SJCRH30 (cell line): ENCODE results near the gene ITPR2. TPM values are rescaled to one million over a fixed set of nuclear protein-coding genes. Genes with fewer than 3 reads are reported as not detected.

Source experiments
- DNase-seq, 2 experiments: peaks; one replicate each; pipeline ENCODE4 v3.0.0-alpha.2; 2015 to 2020
- H3K27ac ChIP-seq: fragments of 250-450 bp; sonication (Bioruptor Pico); 2 replicates; pipeline ENCODE4 v1.5.1; 2020; ENCODE audit warnings: mild to moderate bottlenecking, moderate library complexity
- H3K27me3 ChIP-seq: fragments of 250-450 bp; sonication (Bioruptor Pico); 2 replicates; pipeline ENCODE4 v1.5.1; 2020; ENCODE audit warnings: mild to moderate bottlenecking, moderate library complexity
- H3K36me3 ChIP-seq: fragments of 250-450 bp; sonication (Bioruptor Pico); 2 replicates; pipeline ENCODE4 v1.5.1; 2020; ENCODE audit warnings: mild to moderate bottlenecking, moderate library complexity
- H3K4me1 ChIP-seq: fragments of 250-450 bp; sonication (Bioruptor Pico); 2 replicates; pipeline ENCODE4 v1.5.1; 2020; ENCODE audit warnings: mild to moderate bottlenecking, moderate library complexity
- H3K4me3 ChIP-seq: fragments of 250-450 bp; sonication (Bioruptor Pico); 2 replicates; pipeline ENCODE4 v1.5.1; 2020; ENCODE audit warnings: mild to moderate bottlenecking, moderate library complexity
- H3K9me3 ChIP-seq: fragments of 250-450 bp; sonication (Bioruptor Pico); replicated peaks from 2 replicates; pipeline ENCODE4 v1.5.1; 2020; ENCODE audit warnings: mild to moderate bottlenecking, moderate library complexity
- total RNA-seq: library from RNA; depleted of rRNA; stranded (reverse); fragments of >200 nt; shearing (Covaris generic); gene quantifications from 2 replicates; pipeline ENCODE4 v1.2.3, GENCODE V29; 2014

ITPR2 gene
- total RNA-seq, 1 experiment from 2014 or later: 8.7 TPM

- Histone ChIP-seq H3K27ac (no peak overlapping the region), H3K27me3 (no peaks in the 10 kb centered on the region), H3K9me3 (no peaks in the 10 kb centered on the region), H3K4me3 (no peak overlapping the region), H3K4me1 (no peaks in the 10 kb centered on the region), H3K36me3 (no peaks in the 10 kb centered on the region)
- DNase-seq: peak in 1 of 2 experiments; percentile 12
These were observed 319.5 kb downstream of the ITPR2 start for GRCh38 chr12:26513363-26514043.

- no peak for DNase-seq
- Histone ChIP-seq H3K4me1 (no peaks in the 10 kb centered on the region), H3K27me3 (no peaks in the 10 kb centered on the region), H3K4me3 (no peak overlapping the region), H3K9me3 (no peaks in the 10 kb centered on the region), H3K36me3 (no peaks in the 10 kb centered on the region), H3K27ac (no peak overlapping the region)
These were observed 320.8 kb downstream of the ITPR2 start for GRCh38 chr12:26512213-26512612.

GRCh38 chr12:26510354-26510674 lies 322.7 kb downstream of the ITPR2 start:
- H3K9me3 ChIP-seq: no peaks in the 10 kb centered on the region
- DNase-seq: no peak
- no peaks in the 10 kb centered on the region for H3K4me1 ChIP-seq
- no peak overlapping the region for H3K4me3 ChIP-seq
- no peaks in the 10 kb centered on the region for H3K36me3 ChIP-seq
- H3K27me3 ChIP-seq: no peaks in the 10 kb centered on the region
- no peak overlapping the region for H3K27ac ChIP-seq

GRCh38 chr12:26507613-26508012 lies 325.4 kb downstream of the ITPR2 start:
- H3K27me3 ChIP-seq: no peaks in the 10 kb centered on the region
- no peaks in the 10 kb centered on the region for H3K36me3 ChIP-seq
- no peak for DNase-seq

GRCh38 chr12:26499979-26500640 lies 332.9 kb downstream of the ITPR2 start:
- H3K4me3 ChIP-seq: no peak overlapping the region
- no peak for DNase-seq
- H3K9me3 ChIP-seq: no peaks in the 10 kb centered on the region
- no peak overlapping the region for H3K27ac ChIP-seq
- H3K36me3 ChIP-seq: no peaks in the 10 kb centered on the region
- H3K27me3 ChIP-seq: no peaks in the 10 kb centered on the region
- H3K4me1 ChIP-seq: no peaks in the 10 kb centered on the region

More at GRCh38 chr12:26507613-26508012, 325.4 kb downstream of the ITPR2 start:
- no peak overlapping the region for H3K4me3 ChIP-seq
- no peaks in the 10 kb centered on the region for H3K4me1 ChIP-seq
- no peak overlapping the region for H3K27ac ChIP-seq
- no peaks in the 10 kb centered on the region for H3K9me3 ChIP-seq

- Histone ChIP-seq H3K4me3 (no peak overlapping the region), H3K36me3 (no peaks in the 10 kb centered on the region), H3K4me1 (no peaks in the 10 kb centered on the region)
These were observed 336.8 kb downstream of the ITPR2 start for GRCh38 chr12:26496170-26496569.

GRCh38 chr12:26493656-26494055 lies 339.3 kb downstream of the ITPR2 start:
- Histone ChIP-seq H3K27me3 (no peaks in the 10 kb centered on the region), H3K4me1 (no peaks in the 10 kb centered on the region), H3K27ac (no peak overlapping the region), H3K9me3 (no peaks in the 10 kb centered on the region), H3K4me3 (no peak overlapping the region), H3K36me3 (0 out of 2 replicates have a peak, but pooled peaks cover 3% of the 10 kb centered on the region)
- no peak for DNase-seq

More at GRCh38 chr12:26496170-26496569, 336.8 kb downstream of the ITPR2 start:
- no peak overlapping the region for H3K27ac ChIP-seq
- no peaks in the 10 kb centered on the region for H3K9me3 ChIP-seq
- DNase-seq: no peak
- H3K27me3 ChIP-seq: no peaks in the 10 kb centered on the region

- DNase-seq: no peak
- Histone ChIP-seq H3K4me3 (no peak overlapping the region), H3K27ac (no peak overlapping the region), H3K27me3 (no peaks in the 10 kb centered on the region), H3K4me1 (no peaks in the 10 kb centered on the region), H3K9me3 (no peaks in the 10 kb centered on the region), H3K36me3 (0 out of 2 replicates have a peak, but pooled peaks cover 3% of the 10 kb centered on the region)
These were observed 340.6 kb downstream of the ITPR2 start for GRCh38 chr12:26492406-26492805.

- Histone ChIP-seq H3K9me3 (no peaks in the 10 kb centered on the region), H3K4me1 (no peaks in the 10 kb centered on the region), H3K36me3 (0 out of 2 replicates have a peak, but pooled peaks cover 3% of the 10 kb centered on the region), H3K27ac (no peak overlapping the region), H3K27me3 (no peaks in the 10 kb centered on the region), H3K4me3 (no peak overlapping the region)
- no peak for DNase-seq
These were observed 343.1 kb downstream of the ITPR2 start for GRCh38 chr12:26489908-26490307.

- Histone ChIP-seq H3K4me3 (no peak overlapping the region), H3K27ac (no peak overlapping the region), H3K9me3 (no peaks in the 10 kb centered on the region), H3K36me3 (0 out of 2 replicates have a peak, but pooled peaks cover 3% of the 10 kb centered on the region), H3K27me3 (no peaks in the 10 kb centered on the region), H3K4me1 (no peaks in the 10 kb centered on the region)
- no peak for DNase-seq
These were observed 344.6 kb downstream of the ITPR2 start for GRCh38 chr12:26488351-26488750.

GRCh38 chr12:26473291-26473690 lies 359.7 kb downstream of the ITPR2 start:
- Histone ChIP-seq H3K9me3 (no peaks in the 10 kb centered on the region), H3K4me1 (no peaks in the 10 kb centered on the region), H3K27me3 (no peaks in the 10 kb centered on the region), H3K36me3 (no peaks in the 10 kb centered on the region), H3K27ac (no peak overlapping the region), H3K4me3 (no peak overlapping the region)
- DNase-seq: peak in 1 of 2 experiments; percentile 7

GRCh38 chr12:26471560-26471959 lies 361.4 kb downstream of the ITPR2 start:
- Histone ChIP-seq H3K4me1 (no peaks in the 10 kb centered on the region), H3K36me3 (no peaks in the 10 kb centered on the region), H3K27me3 (no peaks in the 10 kb centered on the region), H3K27ac (no peak overlapping the region), H3K4me3 (no peak overlapping the region), H3K9me3 (no peaks in the 10 kb centered on the region)
- no peak for DNase-seq

- Histone ChIP-seq H3K36me3 (no peaks in the 10 kb centered on the region), H3K4me1 (no peaks in the 10 kb centered on the region), H3K4me3 (no peak overlapping the region), H3K9me3 (no peaks in the 10 kb centered on the region), H3K27ac (no peak overlapping the region), H3K27me3 (no peaks in the 10 kb centered on the region)
- DNase-seq: no peak
These were observed 363.4 kb downstream of the ITPR2 start for GRCh38 chr12:26469421-26470180.

GRCh38 chr12:26467351-26467750 lies 365.6 kb downstream of the ITPR2 start:
- H3K9me3 ChIP-seq: no peaks in the 10 kb centered on the region
- no peak overlapping the region for H3K4me3 ChIP-seq
- H3K4me1 ChIP-seq: no peaks in the 10 kb centered on the region
- H3K27me3 ChIP-seq: no peaks in the 10 kb centered on the region
- no peak overlapping the region for H3K27ac ChIP-seq
- H3K36me3 ChIP-seq: no peaks in the 10 kb centered on the region
- no peak for DNase-seq

- Histone ChIP-seq H3K27ac (no peak overlapping the region), H3K27me3 (no peaks in the 10 kb centered on the region), H3K4me3 (no peak overlapping the region), H3K4me1 (no peaks in the 10 kb centered on the region), H3K36me3 (no peaks in the 10 kb centered on the region), H3K9me3 (no peaks in the 10 kb centered on the region)
- DNase-seq: no peak
These were observed 366.3 kb downstream of the ITPR2 start for GRCh38 chr12:26466726-26467125.
